Lower leg skin (tissue), 3 donors: ENCODE measurements around the gene ZNF653.

Experiments used
- POLR2A ChIP-seq, 2 donors: fragments of 450-650 bp; IDR thresholded peaks; one replicate each; pipeline ENCODE4 v1.6.1; 2016 to 2017; ENCODE audit warnings: antibody characterized with exemption in 2 of 2, mild to moderate bottlenecking in 1 of 2, moderate library complexity in 1 of 2
- TF ChIP-seq, protein P1 (sequence below), 3 donors: fragments of 450-650 bp; IDR thresholded peaks; one replicate each; pipeline ENCODE4 v1.5.1; 2016; ENCODE audit warnings: antibody characterized with exemption in 3 of 3, mild to moderate bottlenecking in 3 of 3, moderate library complexity in 2 of 3

DNA sequence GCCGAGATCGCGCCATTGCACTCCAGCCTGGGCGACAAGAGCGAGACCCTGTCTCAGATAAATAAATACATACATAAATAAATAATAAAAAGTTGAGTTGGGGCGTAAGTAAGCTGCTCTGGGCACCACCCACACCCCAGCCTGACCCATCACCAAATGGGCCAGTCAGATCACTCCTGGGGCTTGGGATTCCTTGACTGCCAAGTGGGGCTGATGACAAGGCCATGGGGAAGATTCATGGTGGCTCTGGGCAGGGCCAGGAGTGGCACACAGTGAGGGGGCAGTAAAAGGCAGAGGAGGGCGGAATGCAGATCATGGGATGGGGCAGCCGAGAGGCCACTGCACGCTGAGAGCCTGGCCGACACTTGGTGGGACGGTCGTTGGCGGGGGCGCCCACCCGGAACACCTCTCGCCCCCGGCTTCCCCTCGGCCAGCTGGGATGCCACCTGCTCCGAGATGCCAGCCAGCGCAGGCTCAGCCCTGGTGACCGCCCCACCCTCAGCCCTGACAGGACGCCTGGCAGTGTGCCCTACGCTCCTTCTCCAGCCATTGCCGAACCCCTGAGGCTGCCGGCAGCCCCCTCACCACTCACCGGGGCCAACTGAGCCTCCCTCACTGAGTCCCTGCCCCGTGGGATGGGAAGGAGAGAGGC, 10.9 kb downstream of the ZNF653 start:
- TF ChIP-seq, protein P1, sequence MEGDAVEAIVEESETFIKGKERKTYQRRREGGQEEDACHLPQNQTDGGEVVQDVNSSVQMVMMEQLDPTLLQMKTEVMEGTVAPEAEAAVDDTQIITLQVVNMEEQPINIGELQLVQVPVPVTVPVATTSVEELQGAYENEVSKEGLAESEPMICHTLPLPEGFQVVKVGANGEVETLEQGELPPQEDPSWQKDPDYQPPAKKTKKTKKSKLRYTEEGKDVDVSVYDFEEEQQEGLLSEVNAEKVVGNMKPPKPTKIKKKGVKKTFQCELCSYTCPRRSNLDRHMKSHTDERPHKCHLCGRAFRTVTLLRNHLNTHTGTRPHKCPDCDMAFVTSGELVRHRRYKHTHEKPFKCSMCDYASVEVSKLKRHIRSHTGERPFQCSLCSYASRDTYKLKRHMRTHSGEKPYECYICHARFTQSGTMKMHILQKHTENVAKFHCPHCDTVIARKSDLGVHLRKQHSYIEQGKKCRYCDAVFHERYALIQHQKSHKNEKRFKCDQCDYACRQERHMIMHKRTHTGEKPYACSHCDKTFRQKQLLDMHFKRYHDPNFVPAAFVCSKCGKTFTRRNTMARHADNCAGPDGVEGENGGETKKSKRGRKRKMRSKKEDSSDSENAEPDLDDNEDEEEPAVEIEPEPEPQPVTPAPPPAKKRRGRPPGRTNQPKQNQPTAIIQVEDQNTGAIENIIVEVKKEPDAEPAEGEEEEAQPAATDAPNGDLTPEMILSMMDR (IDR thresholded peaks at IDR 0.05): no peak
- TF ChIP-seq POLR2A (IDR thresholded peaks at IDR 0.05): no peak
